GM12873 (cell line): ENCODE measurements around the gene CFAP45.

ENCODE experiments used
- CTCF ChIP-seq: IDR thresholded peaks from 2 replicates; pipeline ENCODE4 v1.5.1; 2012; ENCODE audit warnings: low read depth, mild to moderate bottlenecking, moderate library complexity, low read length, control low read depth; ENCODE audit not compliant: insufficient read depth; ENCODE audit errors: missing control alignments

CFAP45 gene

DNA sequence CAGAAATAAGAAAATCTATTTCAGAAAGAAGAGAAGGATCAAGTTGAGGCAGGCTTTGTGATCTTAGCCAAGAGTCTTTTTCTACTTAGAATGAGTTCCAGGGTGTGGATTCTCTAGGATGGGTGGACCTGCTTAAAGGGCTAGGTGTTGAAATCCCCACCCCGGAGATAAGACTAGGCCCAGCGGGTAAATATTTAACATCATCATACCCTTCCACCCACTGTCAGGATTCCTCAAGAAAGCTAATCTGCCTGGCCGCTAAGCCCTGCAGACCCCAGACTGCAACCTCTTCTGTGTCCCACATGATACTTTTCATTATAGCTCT is 39.7 kb upstream of the CFAP45 start:
- TF ChIP-seq CTCF = no peak

- TF ChIP-seq CTCF = no peak
Measured at GRCh38 chr1:159938905-159939677, 39.1 kb upstream of the CFAP45 start.

GRCh38 chr1:159938211-159938852 is 38.4 kb upstream of the CFAP45 start:
- no peak for TF ChIP-seq CTCF

DNA sequence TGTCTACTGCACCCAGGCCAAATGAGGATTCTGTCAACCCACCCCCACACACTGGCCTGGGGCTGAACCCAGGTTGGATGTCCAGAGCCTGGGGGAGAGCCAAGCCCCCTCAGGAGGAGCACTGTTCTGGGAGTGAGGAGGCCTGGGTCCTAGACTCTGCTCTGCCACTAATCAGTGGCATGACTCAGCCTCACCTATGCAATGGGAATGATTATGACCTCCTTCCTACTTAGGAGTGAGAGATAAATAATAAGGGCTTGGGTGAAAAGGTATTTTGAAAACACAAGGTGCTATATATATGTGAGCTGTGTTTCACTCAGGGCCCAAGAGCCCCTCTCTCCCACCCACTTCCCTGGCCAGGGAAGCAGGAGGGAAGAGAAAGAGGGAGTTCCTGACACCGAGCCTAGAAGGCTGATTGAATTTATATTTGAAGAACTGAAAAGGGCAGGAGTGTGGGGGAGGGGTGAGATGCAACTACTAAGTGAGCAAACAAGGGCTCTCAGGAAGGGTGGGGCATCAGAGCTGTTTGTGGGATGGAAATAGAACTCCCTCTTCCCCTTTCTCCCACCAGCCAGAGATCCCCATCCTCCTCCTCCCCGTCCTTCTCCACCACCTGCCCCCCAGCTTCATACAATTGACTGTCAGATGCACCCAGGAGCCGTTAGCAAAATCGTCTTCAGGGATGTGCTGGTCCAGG is 37.2 kb upstream of the CFAP45 start:
- no peak for TF ChIP-seq CTCF

DNA sequence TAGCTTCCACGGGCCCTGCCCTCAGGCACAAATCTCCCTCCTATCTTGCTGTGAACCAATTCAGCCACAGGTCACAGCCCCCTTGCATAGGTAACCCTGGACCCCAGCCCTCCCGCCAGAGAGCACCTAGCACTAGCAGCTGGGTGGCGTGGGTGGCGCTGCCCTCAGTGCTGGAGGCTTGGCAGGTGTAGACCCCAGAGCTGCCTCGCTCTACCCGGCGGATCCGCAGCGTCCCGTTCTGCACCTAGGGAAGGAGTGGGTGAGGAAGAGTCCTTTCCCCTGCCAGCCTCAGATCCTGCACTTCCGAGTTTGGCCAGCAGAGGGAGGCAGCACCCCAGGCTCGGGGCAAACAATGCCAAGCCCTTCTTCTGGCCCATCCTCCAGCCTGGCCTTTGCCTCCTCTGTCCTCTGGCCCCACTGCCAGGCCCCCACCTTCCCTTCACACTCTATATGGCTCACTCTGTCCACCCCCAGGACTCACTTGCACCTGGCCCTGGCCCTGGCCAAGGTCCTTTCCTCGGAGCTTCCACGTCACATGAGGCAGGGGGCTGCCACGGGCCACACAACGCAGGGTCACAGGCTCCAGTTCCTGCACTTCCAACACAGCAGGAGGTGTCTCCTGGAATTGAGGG is 36.4 kb upstream of the CFAP45 start:
- peak; percentile 100 for TF ChIP-seq CTCF

GRCh38 chr1:159935719-159936272 is 35.8 kb upstream of the CFAP45 start:
- TF ChIP-seq CTCF = no peak

GRCh38 chr1:159935305-159935704 is 35.3 kb upstream of the CFAP45 start:
- TF ChIP-seq CTCF = no peak
